Thoracic aorta (tissue), 2 donors: ENCODE measurements around the gene JMJD7. TPM values are rescaled to one million over a fixed set of nuclear protein-coding genes. Genes with fewer than 3 reads are reported as not detected.

Source experiments
- ATAC-seq: fragments of 150-250 bp; one replicate; pipeline ENCODE4 v1.8.0; 2017; ENCODE audit warnings: low read depth; ENCODE audit not compliant: insufficient number of reproducible peaks, low FRiP score
- DNase-seq: peaks from one replicate; pipeline ENCODE4 v3.0.0-alpha.2; 2020; ENCODE audit warnings: low spot score
- H3K27ac ChIP-seq, 2 donors: fragments of 200-600 bp; sonication (generic); 1 replicate in 1 of 2; 2 replicates in 1 of 2; pipeline ENCODE4 v1.5.1; 2016; ENCODE audit warnings: mild to moderate bottlenecking in 2 of 2, moderate library complexity in 2 of 2
- H3K27me3 ChIP-seq: fragments of 200-600 bp; sonication (generic); replicated peaks from 2 replicates; pipeline ENCODE4 v1.6.0; 2016; ENCODE audit warnings: mild to moderate bottlenecking; ENCODE audit not compliant: insufficient read depth
- H3K36me3 ChIP-seq: fragments of 200-600 bp; sonication (generic); one replicate; pipeline ENCODE4 v1.5.1; 2016
- H3K4me1 ChIP-seq, 2 donors: fragments of 200-600 bp; sonication (generic); 1 replicate in 1 of 2; 2 replicates in 1 of 2; pipeline versions ENCODE4 v1.5.1 to v1.6.0; 2016; ENCODE audit warnings: low read depth in 2 of 2, mild to moderate bottlenecking in 1 of 2; ENCODE audit not compliant: control insufficient read depth in 1 of 2
- H3K4me3 ChIP-seq: fragments of 200-600 bp; sonication (generic); 2 replicates; pipeline ENCODE4 v1.5.1; 2016; ENCODE audit warnings: mild to moderate bottlenecking
- H3K9me3 ChIP-seq: fragments of 200-600 bp; sonication (generic); 2 replicates; pipeline ENCODE4 v1.5.1; 2016
- CTCF ChIP-seq: fragments of 200-600 bp; sonication (generic); IDR thresholded peaks from one replicate; pipeline ENCODE4 v1.5.1; 2019; ENCODE audit warnings: antibody characterized with exemption
- total RNA-seq, 2 donors: library from RNA; depleted of rRNA; stranded (reverse); fragments of >200 nt; gene quantifications; one replicate each; pipeline versions ENCODE4 v1.1.0 to v1.2.3, GENCODE V29; 2016

The JMJD7 gene
- total RNA-seq, 2 donors from 2014 or later, result 1.1 to 11.3 TPM

- Histone ChIP-seq H3K36me3 (peaks cover 71% of the 10 kb centered on the region), H3K4me1 (no peaks in the 10 kb centered on the region), H3K4me3 (no peak overlapping the region), H3K27ac (no peak overlapping the region), H3K9me3 (no peaks in the 10 kb centered on the region), H3K27me3 (no peaks in the 10 kb centered on the region)
- DNase-seq, result no peak
- ATAC-seq, result no peak
- no peak for TF ChIP-seq CTCF
Measured at GRCh38 chr15:41817327-41817726, 10.6 kb upstream of the JMJD7 start.

- Histone ChIP-seq H3K4me3 (no peak overlapping the region), H3K9me3 (no peaks in the 10 kb centered on the region), H3K27me3 (no peaks in the 10 kb centered on the region), H3K27ac (no peak overlapping the region), H3K36me3 (peaks cover 72% of the 10 kb centered on the region), H3K4me1 (no peaks in the 10 kb centered on the region)
- DNase-seq (no peak), ATAC-seq (no peak)
- TF ChIP-seq CTCF, result no peak
Measured at GRCh38 chr15:41817781-41818180, 10.1 kb upstream of the JMJD7 start.

- no peak for ATAC-seq
- no peaks in the 10 kb centered on the region for H3K27me3 ChIP-seq
- H3K9me3 ChIP-seq, result no peaks in the 10 kb centered on the region
- no peak for DNase-seq
- H3K36me3 ChIP-seq, result peaks cover 76% of the 10 kb centered on the region
- TF ChIP-seq CTCF, result no peak
- no peak overlapping the region for H3K27ac ChIP-seq
- no peaks in the 10 kb centered on the region for H3K4me1 ChIP-seq
- H3K4me3 ChIP-seq, result no peak overlapping the region
Measured at GRCh38 chr15:41819455-41820050, 8.3 kb upstream of the JMJD7 start.

- Histone ChIP-seq H3K9me3 (no peaks in the 10 kb centered on the region), H3K4me1 (no peaks in the 10 kb centered on the region), H3K4me3 (no peak overlapping the region), H3K27me3 (no peaks in the 10 kb centered on the region), H3K27ac (no peak overlapping the region), H3K36me3 (peaks cover 66% of the 10 kb centered on the region)
- DNase-seq (no peak), ATAC-seq (no peak)
- no peak for TF ChIP-seq CTCF
Measured at GRCh38 chr15:41820791-41821423, 7.0 kb upstream of the JMJD7 start.

GRCh38 chr15:41821831-41822230 is 6.1 kb upstream of the JMJD7 start:
- no peak for ATAC-seq
- DNase-seq, result no peak
- no peaks in the 10 kb centered on the region for H3K4me1 ChIP-seq
- H3K4me3 ChIP-seq, result no peak overlapping the region
- peaks cover 60% of the 10 kb centered on the region for H3K36me3 ChIP-seq
- no peak for TF ChIP-seq CTCF
- no peak overlapping the region for H3K27ac ChIP-seq
- H3K27me3 ChIP-seq, result no peaks in the 10 kb centered on the region
- no peaks in the 10 kb centered on the region for H3K9me3 ChIP-seq
